ENCODE data around the gene HLA-DRA. TPM values are rescaled to one million over a fixed set of nuclear protein-coding genes. Genes with fewer than 3 reads are reported as not detected.

Gene HLA-DRA
- total and polyA plus RNA-seq, 2 of the 8 experiments (the other 6 are each of a cell fraction or from before 2014, with no cell fraction given), result 5.0 to 6.2 TPM

DNA sequence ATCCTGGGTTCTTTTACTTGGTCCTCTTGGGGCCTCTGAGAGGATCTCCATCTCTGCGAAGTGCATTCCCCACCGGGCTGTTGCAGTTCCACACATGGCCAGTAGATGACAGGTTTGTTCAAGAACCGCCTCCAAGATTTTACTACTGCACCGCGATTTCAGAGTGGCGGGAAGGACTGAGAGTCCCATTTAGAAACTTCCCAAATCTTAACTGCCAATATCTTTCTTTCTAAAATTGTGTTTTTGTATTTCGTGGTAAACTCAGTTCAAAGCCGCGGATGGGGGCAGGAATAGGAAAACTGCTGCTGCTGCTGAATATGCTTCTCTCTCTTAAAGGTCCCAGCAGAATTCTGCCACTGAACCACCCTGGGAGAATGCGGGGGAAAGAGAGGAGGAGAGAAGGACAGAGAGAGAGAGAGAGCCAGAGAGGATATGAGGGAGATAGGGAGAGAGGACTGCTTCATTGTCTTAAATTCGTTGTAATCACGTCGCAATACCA lies 24.1 kb upstream of the HLA-DRA start (continued):
- peak; percentile 84 to 90 for TF ChIP-seq RAD21 (IDR thresholded peaks at IDR 0.05 in 1 of 2, conservative IDR thresholded peaks at IDR 0.05 in 1 of 2; ENCODE audit: low read depth in 2 of 2, low read length in 2 of 2)
- TF ChIP-seq RFX5 (IDR thresholded peaks at IDR 0.05; ENCODE audit: borderline replicate concordance, low read depth, low read length), result peak; percentile 50; the same call in 1 of the 2 replicates
- TF ChIP-seq SP1 (IDR thresholded peaks at IDR 0.05; ENCODE audit: low read depth, low read length), result no peak
- no peak for TF ChIP-seq RXRA (IDR thresholded peaks at IDR 0.05; ENCODE audit: insufficient read depth, low read depth, low read length)

Measured in H1 (cell line).